ENCODE data around the gene BACH1.
A peak's percentile ranks its signal among the peaks of the same experiment; 100 is the strongest.
"Not testable (repeated sequence)": the region's sequence is repeated elsewhere in the genome, so short reads cannot be mapped to it uniquely, and the experiment has no call there.

BACH1 gene

DNA sequence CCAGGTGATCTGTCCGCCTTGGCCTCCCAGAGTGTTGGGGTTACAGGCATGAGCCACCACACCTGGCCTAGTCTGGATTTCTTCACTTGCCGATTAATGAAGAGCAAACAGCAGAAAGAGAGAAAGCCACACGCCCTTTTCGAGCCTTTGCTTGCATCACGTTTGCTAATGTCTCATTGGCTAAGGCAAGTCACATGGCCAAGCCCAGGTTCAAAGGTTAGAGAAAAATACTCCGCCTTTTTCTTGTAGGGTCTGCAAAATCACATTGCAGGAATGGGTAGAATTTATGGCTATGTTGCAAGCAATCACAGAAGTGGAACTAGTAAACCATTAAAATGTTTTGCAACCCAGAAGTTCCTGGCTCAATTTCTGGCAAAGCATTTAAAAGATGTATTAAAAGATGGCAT, 26.8 kb upstream of the BACH1 start:
- TF ChIP-seq, protein P1, sequence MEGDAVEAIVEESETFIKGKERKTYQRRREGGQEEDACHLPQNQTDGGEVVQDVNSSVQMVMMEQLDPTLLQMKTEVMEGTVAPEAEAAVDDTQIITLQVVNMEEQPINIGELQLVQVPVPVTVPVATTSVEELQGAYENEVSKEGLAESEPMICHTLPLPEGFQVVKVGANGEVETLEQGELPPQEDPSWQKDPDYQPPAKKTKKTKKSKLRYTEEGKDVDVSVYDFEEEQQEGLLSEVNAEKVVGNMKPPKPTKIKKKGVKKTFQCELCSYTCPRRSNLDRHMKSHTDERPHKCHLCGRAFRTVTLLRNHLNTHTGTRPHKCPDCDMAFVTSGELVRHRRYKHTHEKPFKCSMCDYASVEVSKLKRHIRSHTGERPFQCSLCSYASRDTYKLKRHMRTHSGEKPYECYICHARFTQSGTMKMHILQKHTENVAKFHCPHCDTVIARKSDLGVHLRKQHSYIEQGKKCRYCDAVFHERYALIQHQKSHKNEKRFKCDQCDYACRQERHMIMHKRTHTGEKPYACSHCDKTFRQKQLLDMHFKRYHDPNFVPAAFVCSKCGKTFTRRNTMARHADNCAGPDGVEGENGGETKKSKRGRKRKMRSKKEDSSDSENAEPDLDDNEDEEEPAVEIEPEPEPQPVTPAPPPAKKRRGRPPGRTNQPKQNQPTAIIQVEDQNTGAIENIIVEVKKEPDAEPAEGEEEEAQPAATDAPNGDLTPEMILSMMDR (IDR thresholded peaks at IDR 0.05; ENCODE audit: insufficient read depth, low read depth, low read length, missing control alignments) = no peak
- no peak for DNase-seq (ENCODE audit: low read depth)
- H3K4me3 ChIP-seq (ENCODE audit: low read length) = no peak overlapping the region

DNA sequence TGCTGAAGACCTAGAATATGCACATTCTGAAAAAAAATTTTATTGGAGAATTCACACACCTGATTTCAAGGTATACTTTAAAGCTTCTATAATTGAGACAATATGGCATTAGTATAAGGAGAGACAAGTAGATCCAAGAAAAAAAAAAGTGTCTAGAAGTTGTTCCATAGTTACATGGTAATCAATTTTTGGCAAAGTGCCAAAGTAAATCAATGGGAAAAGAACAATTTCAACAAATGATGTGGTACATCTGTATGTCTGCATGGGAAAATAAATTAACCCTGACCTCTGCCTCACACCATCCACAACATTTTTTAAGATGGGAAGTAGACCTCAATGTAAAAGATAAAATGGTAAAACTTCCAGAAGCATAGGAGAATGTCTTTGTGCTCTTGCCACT, 21.3 kb upstream of the BACH1 start:
- no peak overlapping the region for H3K4me3 ChIP-seq (ENCODE audit: low read length)
- TF ChIP-seq, protein P1 (IDR thresholded peaks at IDR 0.05; ENCODE audit: insufficient read depth, low read depth, low read length, missing control alignments) = no peak
- DNase-seq (ENCODE audit: low read depth) = no peak

DNA sequence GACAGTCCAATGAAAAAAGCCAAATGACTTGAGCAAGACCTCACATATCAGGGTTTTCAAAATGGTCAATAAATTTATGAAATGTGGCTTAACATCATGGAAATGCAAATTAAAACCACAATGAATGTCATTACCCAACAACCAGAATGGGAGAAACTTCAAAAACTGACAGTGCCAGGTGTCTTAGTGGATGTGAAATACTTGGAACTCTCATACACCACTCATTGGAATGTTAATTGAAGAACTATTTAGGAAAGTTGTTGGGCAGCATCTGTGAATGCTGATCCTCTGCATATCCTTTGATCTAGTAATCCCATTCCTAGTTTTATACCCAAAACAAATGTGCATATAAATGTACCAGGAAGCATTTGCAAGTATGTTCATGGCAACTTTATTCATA, 19.2 kb upstream of the BACH1 start:
- no peak overlapping the region for H3K4me3 ChIP-seq (ENCODE audit: low read length)
- TF ChIP-seq, protein P1 (IDR thresholded peaks at IDR 0.05; ENCODE audit: insufficient read depth, low read depth, low read length, missing control alignments) = no peak
- DNase-seq (ENCODE audit: low read depth) = no peak

DNA sequence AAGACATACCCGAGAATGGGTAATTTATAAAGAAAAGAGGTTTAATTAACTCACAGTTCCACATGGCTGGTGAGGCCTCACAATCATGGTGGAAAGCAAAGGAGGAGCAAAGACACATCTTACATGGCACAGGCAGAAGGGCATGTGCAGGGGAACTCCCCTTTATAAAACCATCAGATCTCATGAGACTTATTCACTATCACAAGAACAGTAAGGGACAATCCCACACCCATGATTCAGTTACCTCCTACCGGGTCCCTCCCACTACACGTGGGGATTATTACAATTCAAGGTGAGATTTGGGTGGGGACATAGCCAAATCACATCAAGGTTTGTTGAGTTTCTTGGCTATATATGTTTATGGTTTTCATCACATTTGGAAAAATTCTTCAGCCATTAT, 16.9 kb upstream of the BACH1 start:
- not testable (repeated sequence) for H3K4me3 ChIP-seq (ENCODE audit: low read length); DNase-seq (ENCODE audit: low read depth)

DNA sequence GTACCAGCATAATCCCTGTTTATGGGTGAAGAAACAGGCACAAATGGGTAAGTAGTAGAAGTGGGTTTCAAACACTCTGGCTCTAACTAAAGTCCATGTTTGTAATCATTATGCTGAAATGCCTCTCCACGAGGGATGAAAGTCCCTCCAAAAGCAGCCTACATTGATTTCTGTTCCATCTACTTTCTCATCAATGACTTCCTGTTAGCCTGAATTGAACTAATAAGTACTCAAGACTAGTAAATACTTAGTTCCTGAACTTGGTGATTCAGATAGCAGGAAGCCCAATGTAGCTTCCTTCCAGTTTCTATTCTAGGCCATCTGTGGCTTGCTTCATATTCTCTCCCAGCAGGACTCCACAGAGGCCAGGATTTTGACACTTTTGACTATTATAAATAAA, 11.3 kb upstream of the BACH1 start:
- TF ChIP-seq, protein P1 (IDR thresholded peaks at IDR 0.05; ENCODE audit: insufficient read depth, low read depth, low read length, missing control alignments) = no peak
- peak; percentile 38 for DNase-seq (ENCODE audit: low read depth)
- no peak overlapping the region for H3K4me3 ChIP-seq (ENCODE audit: low read length)

DNA sequence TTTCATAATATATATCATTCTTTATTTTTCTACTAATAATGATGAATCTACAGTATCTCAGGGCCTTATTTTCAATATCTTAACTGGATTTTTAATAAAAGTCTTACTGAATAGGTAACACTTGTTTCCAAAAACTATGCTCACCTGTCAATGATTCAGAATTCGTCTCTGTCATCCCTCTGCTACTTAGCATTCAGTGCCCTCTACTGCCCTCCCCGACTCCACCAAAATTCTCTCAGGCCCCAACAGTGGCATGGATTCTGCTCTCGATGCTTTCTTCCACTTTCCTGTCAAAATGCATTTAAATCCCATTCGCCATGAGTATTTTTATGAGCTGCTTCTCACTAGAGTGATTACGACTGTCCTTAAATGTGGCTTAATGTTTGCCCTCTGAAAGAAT, 10.5 kb upstream of the BACH1 start:
- no peak overlapping the region for H3K4me3 ChIP-seq (ENCODE audit: low read length)
- TF ChIP-seq, protein P1 (IDR thresholded peaks at IDR 0.05; ENCODE audit: insufficient read depth, low read depth, low read length, missing control alignments) = no peak
- no peak for DNase-seq (ENCODE audit: low read depth)

DNA sequence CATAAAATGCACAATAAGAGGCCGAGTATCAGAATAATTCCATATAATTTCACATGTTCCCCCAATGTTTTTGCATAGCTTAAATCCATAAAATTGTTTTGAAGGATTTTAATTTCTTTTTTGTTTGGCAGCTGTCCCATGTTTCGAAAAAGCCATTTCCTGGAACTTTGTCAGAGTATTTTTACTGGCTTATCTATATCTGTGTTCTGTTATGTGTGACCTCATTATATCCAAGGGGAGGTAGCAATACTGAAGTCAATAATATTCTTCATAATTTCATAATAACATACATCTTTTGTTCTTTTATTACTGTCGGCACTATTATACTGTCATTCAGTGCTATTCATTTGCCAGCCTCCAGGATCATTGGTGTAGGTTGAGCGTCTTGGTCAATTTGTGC, 9.4 kb upstream of the BACH1 start:
- TF ChIP-seq, protein P1 (IDR thresholded peaks at IDR 0.05; ENCODE audit: insufficient read depth, low read depth, low read length, missing control alignments) = no peak
- no peak for DNase-seq (ENCODE audit: low read depth)
- no peak overlapping the region for H3K4me3 ChIP-seq (ENCODE audit: low read length)

DNA sequence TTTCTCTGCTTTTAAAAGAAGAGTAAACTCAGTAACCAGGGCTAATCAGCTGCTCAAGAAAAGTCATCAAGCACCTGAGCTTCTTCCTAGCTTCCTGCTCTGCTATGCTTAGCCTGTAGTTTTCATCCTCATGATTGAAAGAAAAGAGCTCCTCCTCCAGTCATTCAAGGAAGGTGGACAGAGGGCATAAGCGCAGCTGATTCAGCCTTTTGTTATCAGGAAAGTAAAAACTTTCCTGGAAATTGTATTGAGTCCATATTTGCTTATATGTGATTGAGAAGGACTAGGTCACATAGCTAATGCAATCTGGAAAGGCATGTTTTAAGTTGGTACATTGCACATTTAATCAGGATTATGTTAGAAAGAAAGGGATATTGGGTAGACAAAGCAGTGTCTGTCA, 8.5 kb upstream of the BACH1 start:
- TF ChIP-seq, protein P1 (IDR thresholded peaks at IDR 0.05; ENCODE audit: insufficient read depth, low read depth, low read length, missing control alignments) = no peak
- DNase-seq (ENCODE audit: low read depth) = no peak
- H3K4me3 ChIP-seq (ENCODE audit: low read length) = no peak overlapping the region

Data from epithelial cell of esophagus (primary cell).